ENCODE data around the gene MAFB.

Gene MAFB

DNA sequence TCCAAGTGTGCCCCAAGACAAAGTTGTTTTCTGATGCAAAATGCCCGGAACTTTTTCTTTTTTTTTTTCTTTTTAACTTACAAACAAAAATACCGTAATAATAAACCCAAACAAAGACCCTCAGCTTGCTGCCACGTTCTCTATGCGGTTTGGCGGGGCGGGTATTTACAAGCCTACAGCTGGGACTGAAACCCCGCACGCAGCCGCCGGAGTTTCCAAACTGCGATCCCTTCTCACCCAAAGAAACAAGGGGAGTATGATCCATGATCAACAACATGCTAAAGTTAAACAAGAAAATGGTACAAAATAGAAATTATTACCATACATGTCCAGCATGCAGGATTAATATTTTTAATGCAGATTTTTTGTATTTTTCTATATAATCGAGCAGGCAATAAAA, 2.1 kb downstream of the MAFB start:
- Histone ChIP-seq H3K4me1 (no peaks in the 10 kb centered on the region), H3K4me3 (ENCODE audit: low read depth, low read length) (no peak overlapping the region), H3K27me3 (peaks cover 64% of the 10 kb centered on the region), H3K36me3 (no peaks in the 10 kb centered on the region), H3K9me3 (no peaks in the 10 kb centered on the region)
- DNase-seq = no peak
- TF ChIP-seq, protein P1, sequence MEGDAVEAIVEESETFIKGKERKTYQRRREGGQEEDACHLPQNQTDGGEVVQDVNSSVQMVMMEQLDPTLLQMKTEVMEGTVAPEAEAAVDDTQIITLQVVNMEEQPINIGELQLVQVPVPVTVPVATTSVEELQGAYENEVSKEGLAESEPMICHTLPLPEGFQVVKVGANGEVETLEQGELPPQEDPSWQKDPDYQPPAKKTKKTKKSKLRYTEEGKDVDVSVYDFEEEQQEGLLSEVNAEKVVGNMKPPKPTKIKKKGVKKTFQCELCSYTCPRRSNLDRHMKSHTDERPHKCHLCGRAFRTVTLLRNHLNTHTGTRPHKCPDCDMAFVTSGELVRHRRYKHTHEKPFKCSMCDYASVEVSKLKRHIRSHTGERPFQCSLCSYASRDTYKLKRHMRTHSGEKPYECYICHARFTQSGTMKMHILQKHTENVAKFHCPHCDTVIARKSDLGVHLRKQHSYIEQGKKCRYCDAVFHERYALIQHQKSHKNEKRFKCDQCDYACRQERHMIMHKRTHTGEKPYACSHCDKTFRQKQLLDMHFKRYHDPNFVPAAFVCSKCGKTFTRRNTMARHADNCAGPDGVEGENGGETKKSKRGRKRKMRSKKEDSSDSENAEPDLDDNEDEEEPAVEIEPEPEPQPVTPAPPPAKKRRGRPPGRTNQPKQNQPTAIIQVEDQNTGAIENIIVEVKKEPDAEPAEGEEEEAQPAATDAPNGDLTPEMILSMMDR (IDR thresholded peaks at IDR 0.05; ENCODE audit: low read depth, low read length) = no peak

DNA sequence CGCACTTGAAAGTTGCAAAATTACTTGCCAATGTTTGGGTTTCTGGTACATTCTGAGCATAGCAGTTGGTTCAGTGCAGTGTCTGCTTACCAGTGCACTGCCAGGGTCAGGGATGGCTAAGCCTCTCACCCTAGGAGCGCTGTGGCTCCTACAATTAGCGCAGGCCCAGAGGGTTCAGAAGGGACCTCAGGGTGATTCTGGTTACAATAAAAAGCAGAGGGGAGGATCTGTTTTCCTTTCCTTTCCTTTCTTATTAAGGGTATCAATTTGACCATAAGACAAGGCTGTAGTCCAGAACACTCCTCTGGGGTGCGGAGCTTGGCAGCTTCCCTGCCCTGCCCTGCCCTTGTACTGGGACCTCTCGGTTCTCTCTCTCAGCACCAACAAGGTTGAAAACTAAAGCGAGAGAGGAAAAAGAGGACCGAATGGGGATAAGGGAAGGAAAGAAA, 2.6 kb downstream of the MAFB start:
- DNase-seq = no peak
- TF ChIP-seq, protein P1 (IDR thresholded peaks at IDR 0.05; ENCODE audit: low read depth, low read length) = no peak
- Histone ChIP-seq H3K27me3 (peaks cover 64% of the 10 kb centered on the region), H3K4me1 (no peaks in the 10 kb centered on the region), H3K9me3 (no peaks in the 10 kb centered on the region), H3K4me3 (ENCODE audit: low read depth, low read length) (no peak overlapping the region), H3K36me3 (no peaks in the 10 kb centered on the region)

DNA sequence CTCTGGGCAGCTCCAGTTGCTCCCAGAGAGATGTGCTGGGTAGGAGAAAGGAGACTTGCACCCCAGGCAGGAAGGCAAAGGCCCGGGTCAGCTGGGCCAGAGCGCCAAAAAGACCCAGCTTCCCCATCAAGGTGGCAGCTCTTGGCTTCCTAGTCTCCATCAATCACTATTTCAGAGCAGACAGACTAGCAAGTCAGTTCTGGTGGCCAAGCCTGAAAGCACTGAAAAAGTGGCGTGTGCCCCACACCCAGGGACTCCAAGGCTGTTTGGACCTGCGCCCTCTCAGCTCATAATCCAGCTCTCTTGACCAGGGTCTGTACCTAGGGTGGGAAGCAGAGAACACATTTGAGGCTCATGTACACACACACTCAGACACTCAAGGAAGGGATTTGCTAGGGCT, 3.7 kb downstream of the MAFB start:
- H3K9me3 ChIP-seq = no peaks in the 10 kb centered on the region
- H3K36me3 ChIP-seq = no peaks in the 10 kb centered on the region
- no peak for DNase-seq
- peaks cover 53% of the 10 kb centered on the region for H3K27me3 ChIP-seq
- TF ChIP-seq, protein P1 (IDR thresholded peaks at IDR 0.05; ENCODE audit: low read depth, low read length) = no peak
- no peak overlapping the region for H3K4me3 ChIP-seq (ENCODE audit: low read depth, low read length)
- H3K4me1 ChIP-seq = no peaks in the 10 kb centered on the region

- Histone ChIP-seq H3K4me1 (no peaks in the 10 kb centered on the region), H3K4me3 (ENCODE audit: low read depth, low read length) (no peak overlapping the region), H3K36me3 (no peaks in the 10 kb centered on the region), H3K9me3 (no peaks in the 10 kb centered on the region), H3K27me3 (peaks cover 48% of the 10 kb centered on the region)
- TF ChIP-seq, protein P1 (IDR thresholded peaks at IDR 0.05; ENCODE audit: low read depth, low read length) = no peak
- no peak for DNase-seq
Measured at GRCh38 chr20:40683894-40684268, 5.2 kb downstream of the MAFB start.

DNA sequence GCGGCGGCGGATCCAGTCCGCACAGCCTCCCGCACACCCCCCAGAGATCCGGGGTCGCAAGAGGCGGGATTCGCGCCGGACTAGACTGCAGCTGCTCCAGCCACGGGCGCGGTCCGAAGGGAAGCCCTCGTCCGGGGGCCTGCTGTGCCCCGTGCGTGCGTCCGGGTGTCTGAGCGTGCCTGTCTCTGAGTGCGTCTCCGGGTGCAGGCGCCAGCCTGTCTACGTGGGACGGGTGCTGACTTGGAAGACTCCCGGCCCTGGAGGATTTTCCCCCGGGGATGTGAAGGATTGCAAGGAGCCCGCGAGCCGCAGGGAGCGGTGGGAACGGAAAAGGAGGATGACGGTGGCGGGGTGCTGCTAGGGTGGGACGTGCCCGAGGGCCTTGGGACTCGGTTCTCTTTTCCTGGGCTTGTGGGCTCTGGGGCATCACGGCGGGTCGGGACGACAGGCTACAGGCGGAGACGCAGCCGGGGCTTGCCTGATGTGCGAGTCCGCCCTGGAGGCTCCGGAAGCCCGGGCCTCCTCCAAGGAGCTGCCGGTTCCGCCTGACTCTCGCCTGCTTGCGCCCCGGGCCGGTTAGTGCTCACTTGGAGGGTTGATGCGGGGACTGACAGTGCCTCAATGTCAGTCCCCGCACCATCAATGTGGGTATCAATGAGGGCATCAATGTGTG, 5.7 kb downstream of the MAFB start:
- TF ChIP-seq, protein P1 (IDR thresholded peaks at IDR 0.05; ENCODE audit: low read depth, low read length) = no peak
- H3K27me3 ChIP-seq = peaks cover 42% of the 10 kb centered on the region

GRCh38 chr20:40682104-40682981, 6.7 kb downstream of the MAFB start:
- no peak overlapping the region for H3K4me3 ChIP-seq (ENCODE audit: low read depth, low read length)
- no peaks in the 10 kb centered on the region for H3K9me3 ChIP-seq
- H3K36me3 ChIP-seq = no peaks in the 10 kb centered on the region
- no peaks in the 10 kb centered on the region for H3K4me1 ChIP-seq
- DNase-seq = no peak
- TF ChIP-seq, protein P1 (IDR thresholded peaks at IDR 0.05; ENCODE audit: low read depth, low read length) = no peak
- H3K27me3 ChIP-seq = peaks cover 32% of the 10 kb centered on the region

More for the DNA sequence above, 5.7 kb downstream of the MAFB start:
- DNase-seq = no peak
- H3K4me3 ChIP-seq (ENCODE audit: low read depth, low read length) = no peak overlapping the region
- no peaks in the 10 kb centered on the region for H3K9me3 ChIP-seq
- no peaks in the 10 kb centered on the region for H3K4me1 ChIP-seq
- H3K36me3 ChIP-seq = no peaks in the 10 kb centered on the region

Measured in BE2C (cell line).